ENCODE measurements around the gene TRAF3.
A peak's percentile ranks its signal among the peaks of the same experiment; 100 is the strongest.

TRAF3 gene

GRCh38 chr14:102777711-102778337 lies 575 bp downstream of the TRAF3 start:
- no peaks in the 10 kb centered on the region for H3K27me3 ChIP-seq (ENCODE audit: insufficient read depth, low read length)
- no peak overlapping the region for H3K27ac ChIP-seq (ENCODE audit: low read depth, low read length, poor library complexity, severe bottlenecking)

GRCh38 chr14:102778338-102779083 lies 1.3 kb downstream of the TRAF3 start:
- no peak overlapping the region for H2AFZ ChIP-seq (ENCODE audit: low read length)
- peaks cover 42% of the 10 kb centered on the region for H3K4me1 ChIP-seq (ENCODE audit: insufficient read depth, low read length, severe bottlenecking)
- H3K79me2 ChIP-seq (ENCODE audit: insufficient read depth, low read length) = peaks cover 43% of the 10 kb centered on the region
- peak overlapping the region; percentile 78 for H3K4me2 ChIP-seq (ENCODE audit: low read length)
- no peaks in the 10 kb centered on the region for H4K20me1 ChIP-seq (ENCODE audit: insufficient read depth, low read length)
- H3K9me3 ChIP-seq (ENCODE audit: low read length) = no peaks in the 10 kb centered on the region
- peak overlapping the region; percentile 31 for H3K27ac ChIP-seq (ENCODE audit: low read depth, low read length, poor library complexity, severe bottlenecking)
- TF ChIP-seq EZH2 (IDR thresholded peaks at IDR 0.05; ENCODE audit: borderline replicate concordance, low read length) = no peak
- H3F3A ChIP-seq (ENCODE audit: insufficient read depth, low read length) = no peaks in the 10 kb centered on the region
- H3K36me3 ChIP-seq (ENCODE audit: insufficient read depth, low read length) = no peaks in the 10 kb centered on the region
- peak overlapping the region; percentile 73 for H3K4me3 ChIP-seq (ENCODE audit: low read depth, low read length, poor library complexity, severe bottlenecking)
- no peaks in the 10 kb centered on the region for H3K27me3 ChIP-seq (ENCODE audit: insufficient read depth, low read length)
- peak overlapping the region; percentile 78 for H3K9ac ChIP-seq (ENCODE audit: low read length)
- H3K9me2 ChIP-seq (ENCODE audit: low read depth, low read length) = no peaks in the 10 kb centered on the region

More at GRCh38 chr14:102777711-102778337, 575 bp downstream of the TRAF3 start:
- Histone ChIP-seq H3K79me2 (ENCODE audit: insufficient read depth, low read length) (peaks cover 36% of the 10 kb centered on the region), H3K4me1 (ENCODE audit: insufficient read depth, low read length, severe bottlenecking) (peaks cover 48% of the 10 kb centered on the region), H3K4me2 (ENCODE audit: low read length) (peak overlapping the region; percentile 78), H3K9ac (ENCODE audit: low read length) (peak overlapping the region; percentile 78), H3F3A (ENCODE audit: insufficient read depth, low read length) (no peaks in the 10 kb centered on the region), H4K20me1 (ENCODE audit: insufficient read depth, low read length) (no peaks in the 10 kb centered on the region), H3K4me3 (ENCODE audit: low read depth, low read length, poor library complexity, severe bottlenecking) (peak overlapping the region; percentile 73), H3K36me3 (ENCODE audit: insufficient read depth, low read length) (no peaks in the 10 kb centered on the region), H2AFZ (ENCODE audit: low read length) (no peak overlapping the region), H3K9me3 (ENCODE audit: low read length) (no peaks in the 10 kb centered on the region), H3K9me2 (ENCODE audit: low read depth, low read length) (no peaks in the 10 kb centered on the region)
- no peak for TF ChIP-seq EZH2 (IDR thresholded peaks at IDR 0.05; ENCODE audit: borderline replicate concordance, low read length)
- TF ChIP-seq, protein P1, sequence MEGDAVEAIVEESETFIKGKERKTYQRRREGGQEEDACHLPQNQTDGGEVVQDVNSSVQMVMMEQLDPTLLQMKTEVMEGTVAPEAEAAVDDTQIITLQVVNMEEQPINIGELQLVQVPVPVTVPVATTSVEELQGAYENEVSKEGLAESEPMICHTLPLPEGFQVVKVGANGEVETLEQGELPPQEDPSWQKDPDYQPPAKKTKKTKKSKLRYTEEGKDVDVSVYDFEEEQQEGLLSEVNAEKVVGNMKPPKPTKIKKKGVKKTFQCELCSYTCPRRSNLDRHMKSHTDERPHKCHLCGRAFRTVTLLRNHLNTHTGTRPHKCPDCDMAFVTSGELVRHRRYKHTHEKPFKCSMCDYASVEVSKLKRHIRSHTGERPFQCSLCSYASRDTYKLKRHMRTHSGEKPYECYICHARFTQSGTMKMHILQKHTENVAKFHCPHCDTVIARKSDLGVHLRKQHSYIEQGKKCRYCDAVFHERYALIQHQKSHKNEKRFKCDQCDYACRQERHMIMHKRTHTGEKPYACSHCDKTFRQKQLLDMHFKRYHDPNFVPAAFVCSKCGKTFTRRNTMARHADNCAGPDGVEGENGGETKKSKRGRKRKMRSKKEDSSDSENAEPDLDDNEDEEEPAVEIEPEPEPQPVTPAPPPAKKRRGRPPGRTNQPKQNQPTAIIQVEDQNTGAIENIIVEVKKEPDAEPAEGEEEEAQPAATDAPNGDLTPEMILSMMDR (IDR thresholded peaks at IDR 0.05; ENCODE audit: low read length) = no peak

GRCh38 chr14:102779084-102779462 lies 1.8 kb downstream of the TRAF3 start:
- Histone ChIP-seq H3K27me3 (ENCODE audit: insufficient read depth, low read length) (no peaks in the 10 kb centered on the region), H3K27ac (ENCODE audit: low read depth, low read length, poor library complexity, severe bottlenecking) (no peak overlapping the region)

More at GRCh38 chr14:102779084-102779462, 1.8 kb downstream of the TRAF3 start:
- Histone ChIP-seq H3K9me3 (ENCODE audit: low read length) (no peaks in the 10 kb centered on the region), H4K20me1 (ENCODE audit: insufficient read depth, low read length) (no peaks in the 10 kb centered on the region), H2AFZ (ENCODE audit: low read length) (no peak overlapping the region), H3K9me2 (ENCODE audit: low read depth, low read length) (no peaks in the 10 kb centered on the region), H3K79me2 (ENCODE audit: insufficient read depth, low read length) (peaks cover 48% of the 10 kb centered on the region), H3K4me2 (ENCODE audit: low read length) (peak overlapping the region; percentile 78), H3K36me3 (ENCODE audit: insufficient read depth, low read length) (no peaks in the 10 kb centered on the region), H3K9ac (ENCODE audit: low read length) (peak overlapping the region; percentile 78), H3F3A (ENCODE audit: insufficient read depth, low read length) (no peaks in the 10 kb centered on the region), H3K4me1 (ENCODE audit: insufficient read depth, low read length, severe bottlenecking) (peaks cover 39% of the 10 kb centered on the region), H3K4me3 (ENCODE audit: low read depth, low read length, poor library complexity, severe bottlenecking) (peak overlapping the region; percentile 73)
- TF ChIP-seq, protein P1 (IDR thresholded peaks at IDR 0.05; ENCODE audit: low read length) = no peak
- no peak for TF ChIP-seq EZH2 (IDR thresholded peaks at IDR 0.05; ENCODE audit: borderline replicate concordance, low read length)

All from OCI-LY1 (cell line).